GM18520 (cell line): ENCODE data around the gene PGAP3.
A peak's percentile ranks its signal among the peaks of the same experiment; 100 is the strongest.

Experiments
- ATAC-seq: cut with Tn5 transposase; IDR thresholded peaks from one replicate; pipeline ENCODE4 v1.9.1; 2021; ENCODE audit not compliant: unreplicated experiment

Gene PGAP3

DNA sequence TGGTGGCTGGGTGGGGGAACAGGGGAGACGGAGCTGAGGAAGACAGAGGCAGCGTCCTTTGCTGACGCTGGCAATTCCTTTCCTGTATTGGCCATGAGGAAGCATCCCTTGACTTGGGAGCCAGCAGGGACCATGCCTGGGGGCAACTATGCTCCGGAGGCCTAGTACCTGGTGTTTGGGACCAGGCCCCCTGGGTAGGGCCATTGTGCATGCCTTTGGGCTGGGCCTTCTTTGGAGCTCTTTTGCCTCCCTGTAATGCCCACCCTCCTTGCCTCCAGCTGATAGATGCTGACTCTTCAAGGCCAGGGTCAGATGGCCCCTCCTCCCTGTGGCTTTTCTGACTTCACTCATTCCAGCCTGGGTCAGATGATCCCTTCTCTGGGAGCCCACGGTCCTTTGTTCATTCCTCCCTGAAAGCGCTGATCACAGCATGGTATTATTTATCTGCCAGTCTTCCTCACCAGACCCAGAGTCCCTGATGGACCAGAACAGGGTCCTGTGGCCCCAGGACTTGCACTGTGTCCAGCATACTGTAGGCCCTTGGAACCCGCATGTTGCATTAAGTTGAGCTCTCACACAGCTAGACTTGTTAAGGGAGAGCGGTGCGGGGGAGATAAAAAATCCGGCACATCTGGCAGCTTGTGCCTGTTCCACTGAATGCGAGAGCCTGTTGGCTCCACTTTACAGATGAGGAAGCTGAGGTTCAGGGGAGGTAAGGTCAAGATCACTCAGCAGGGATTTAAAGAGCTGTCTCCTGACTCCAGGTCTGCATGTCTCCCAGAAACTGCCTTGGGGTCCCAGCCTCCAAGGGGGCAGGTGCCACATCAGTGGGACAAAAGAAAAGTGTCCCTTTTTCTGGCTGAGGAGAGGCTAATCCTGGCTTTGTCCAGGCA is 48.0 kb downstream of the PGAP3 start:
- ATAC-seq: no peak

- ATAC-seq: no peak
Observed at GRCh38 chr17:39639043-39639442, 48.8 kb downstream of the PGAP3 start.

GRCh38 chr17:39638317-39638716 is 49.5 kb downstream of the PGAP3 start:
- ATAC-seq: no peak

DNA sequence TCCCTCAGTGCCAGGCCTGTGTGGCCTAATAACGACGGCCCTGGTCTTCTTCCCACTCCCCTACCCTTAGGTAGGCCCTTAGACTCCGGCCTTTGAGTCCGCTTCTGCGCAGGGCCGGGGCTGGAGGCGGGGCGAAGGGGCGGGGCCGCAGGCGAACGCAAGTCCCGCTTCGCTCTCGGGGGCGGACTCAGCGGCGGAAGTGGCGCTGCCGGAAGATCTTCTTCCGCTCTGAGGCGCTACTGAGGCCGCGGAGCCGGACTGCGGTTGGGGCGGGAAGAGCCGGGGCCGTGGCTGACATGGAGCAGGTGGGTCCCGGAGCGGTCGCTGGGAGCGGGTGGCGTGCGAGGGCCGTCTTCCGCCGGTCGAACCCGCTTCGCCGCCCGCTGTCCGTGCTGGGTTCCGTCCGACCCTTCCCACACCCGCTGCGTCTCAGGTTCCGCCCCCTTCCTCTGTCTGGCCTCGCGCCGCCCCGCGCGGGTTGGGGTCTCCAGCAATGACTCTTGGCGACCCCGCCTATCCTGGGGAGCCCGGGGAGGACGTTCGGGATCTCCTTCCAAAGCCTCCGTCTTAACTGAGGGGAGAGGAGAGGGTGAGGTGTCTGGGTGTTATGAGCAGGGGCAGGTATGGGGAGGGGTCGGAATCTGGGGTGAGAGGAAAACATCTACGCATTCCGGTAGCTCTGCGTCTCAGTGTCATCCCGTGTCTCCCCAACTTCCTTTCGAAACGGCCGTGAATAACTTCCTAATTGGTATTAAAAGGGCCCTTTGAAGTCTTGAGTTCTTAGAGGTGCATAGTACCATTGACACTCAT is 50.7 kb downstream of the PGAP3 start, which contains the start of gene STARD3:
Gene STARD3 (plus strand): TSS at position 218 of the 810 bp plus-strand sequence. CDS start 16,388 bp downstream, outside the sequence.
- peak; percentile 58 for ATAC-seq

DNA sequence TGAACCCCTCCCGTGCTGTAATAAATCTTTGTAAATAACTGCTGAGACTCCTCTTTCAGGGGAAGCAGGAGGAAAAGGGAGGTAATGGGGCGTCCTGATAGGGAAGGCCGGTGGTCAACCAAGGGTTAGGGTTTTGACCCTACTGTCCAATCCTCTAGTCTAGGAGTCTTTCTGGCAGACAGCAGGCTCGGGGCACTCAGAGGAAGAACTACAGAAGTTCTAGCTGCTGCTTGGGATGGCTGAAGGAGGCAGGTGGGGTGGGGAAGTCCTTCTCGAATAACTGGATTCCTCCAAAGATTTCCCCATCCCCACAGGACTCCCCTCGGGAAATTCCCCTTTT is 51.3 kb downstream of the PGAP3 start:
- no peak for ATAC-seq

DNA sequence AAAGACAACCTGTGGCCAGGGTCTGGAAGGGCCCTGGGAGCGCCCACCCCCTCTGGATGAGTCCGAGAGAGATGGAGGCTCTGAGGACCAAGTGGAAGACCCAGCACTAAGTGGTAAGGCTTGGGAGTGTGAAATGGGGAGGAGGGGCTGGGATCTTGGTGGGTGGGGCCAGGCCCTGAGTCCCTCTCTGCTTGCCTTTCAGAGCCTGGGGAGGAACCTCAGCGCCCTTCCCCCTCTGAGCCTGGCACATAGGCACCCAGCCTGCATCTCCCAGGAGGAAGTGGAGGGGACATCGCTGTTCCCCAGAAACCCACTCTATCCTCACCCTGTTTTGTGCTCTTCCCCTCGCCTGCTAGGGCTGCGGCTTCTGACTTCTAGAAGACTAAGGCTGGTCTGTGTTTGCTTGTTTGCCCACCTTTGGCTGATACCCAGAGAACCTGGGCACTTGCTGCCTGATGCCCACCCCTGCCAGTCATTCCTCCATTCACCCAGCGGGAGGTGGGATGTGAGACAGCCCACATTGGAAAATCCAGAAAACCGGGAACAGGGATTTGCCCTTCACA is 52.2 kb downstream of the PGAP3 start:
- ATAC-seq: no peak

DNA sequence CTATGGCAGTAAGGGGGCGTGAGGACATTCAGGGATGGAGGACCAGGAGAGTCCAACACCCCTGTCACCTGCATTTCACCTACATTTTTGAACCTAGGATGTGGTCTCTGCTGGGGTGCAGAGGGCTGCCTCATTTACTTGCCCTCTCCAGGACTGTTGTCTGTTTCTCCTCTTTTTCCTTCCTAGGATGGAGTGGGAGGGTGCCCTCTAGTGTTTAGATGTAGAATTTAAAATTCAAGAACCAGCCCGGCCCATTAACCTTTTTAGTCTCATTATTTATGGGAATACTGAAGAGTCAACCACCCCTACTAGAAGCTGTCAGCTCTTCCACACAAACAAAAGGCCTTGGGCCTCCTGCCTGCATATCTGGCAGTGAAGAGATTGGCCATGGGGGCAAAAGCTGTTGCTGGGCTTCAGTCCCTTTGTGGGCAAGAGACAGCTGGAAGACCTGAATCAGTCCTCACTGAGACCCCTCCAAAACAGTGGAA is 53.4 kb downstream of the PGAP3 start:
- no peak for ATAC-seq

GRCh38 chr17:39633570-39634183 is 54.2 kb downstream of the PGAP3 start:
- ATAC-seq: no peak

DNA sequence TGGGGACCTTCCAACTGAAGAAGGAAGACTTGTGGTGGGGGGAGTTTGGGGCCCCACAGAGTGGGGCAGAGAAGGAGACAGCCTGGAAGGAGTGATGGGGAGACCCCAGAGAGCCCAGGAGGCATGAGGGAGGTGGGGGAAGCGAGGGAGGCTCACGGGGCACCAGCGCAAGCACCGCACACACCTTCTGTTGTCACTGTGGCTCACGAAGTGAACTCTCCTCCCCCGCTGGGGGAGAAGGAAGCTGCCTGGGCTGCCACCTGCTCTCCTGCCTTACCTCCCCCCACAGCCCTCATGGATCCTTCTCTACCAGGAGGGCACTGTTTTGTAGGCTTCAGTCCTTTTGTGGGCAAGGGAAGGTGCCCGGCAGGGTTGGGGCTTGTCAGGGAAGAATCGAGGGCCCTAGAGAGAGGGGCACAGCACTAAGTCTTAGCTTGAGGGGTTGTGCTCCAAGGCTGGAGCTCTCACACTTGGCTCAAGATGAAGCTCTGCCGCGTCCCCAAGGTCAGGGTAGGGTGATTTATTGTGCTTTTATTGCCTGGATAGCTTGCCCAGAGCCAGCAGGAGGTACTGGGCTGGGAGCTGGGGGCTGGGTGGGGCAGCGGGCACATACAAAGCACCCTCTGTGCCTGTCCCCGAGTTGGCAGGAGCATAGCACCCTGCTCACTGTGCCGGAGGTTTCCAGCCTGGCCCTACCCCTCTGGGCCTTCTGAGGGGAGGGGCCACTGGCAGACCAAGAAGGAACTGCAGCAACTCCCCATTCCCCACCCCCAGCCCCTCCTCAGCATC is 55.5 kb downstream of the PGAP3 start:
- ATAC-seq: no peak

DNA sequence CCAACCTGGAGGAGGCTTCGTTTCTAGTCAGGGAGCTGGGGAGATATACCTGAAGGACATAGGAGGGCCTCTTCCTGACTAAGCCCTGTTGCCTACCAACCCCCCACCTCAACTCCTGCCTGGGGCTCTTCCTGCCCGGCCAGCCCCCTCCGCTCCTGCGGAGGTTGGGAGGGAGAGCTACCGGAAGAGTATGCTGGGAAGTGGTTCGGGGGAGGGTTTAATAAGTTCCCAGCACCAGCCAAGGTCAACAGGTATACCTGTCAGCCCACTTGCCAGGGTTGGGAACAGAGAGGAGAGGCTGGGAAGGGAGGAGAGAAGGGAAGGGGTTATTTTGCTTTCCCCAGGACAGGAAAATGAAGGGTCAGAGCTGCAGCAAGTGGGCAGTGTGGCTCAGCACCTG is 56.5 kb downstream of the PGAP3 start:
- no peak for ATAC-seq

GRCh38 chr17:39629898-39630297 is 58.0 kb downstream of the PGAP3 start:
- ATAC-seq: no peak

DNA sequence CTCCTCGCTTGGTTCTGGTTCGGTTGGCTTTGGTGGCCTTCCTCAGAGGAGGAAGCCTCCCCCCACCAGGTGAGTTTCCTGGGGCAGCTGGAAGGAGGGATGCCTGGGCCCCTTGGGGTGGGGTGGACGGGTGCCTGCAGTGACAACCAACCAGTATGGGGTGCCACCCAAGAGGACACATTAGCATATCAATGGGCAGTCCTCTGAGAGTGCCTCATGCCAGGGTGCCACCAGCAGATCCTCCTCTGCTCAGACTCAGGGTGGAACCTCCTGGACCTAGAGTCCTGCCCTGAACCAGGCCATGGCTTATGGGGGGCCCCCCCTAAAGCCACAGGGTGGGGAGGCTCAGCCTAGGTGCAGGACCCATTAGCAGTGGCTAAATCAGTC is 58.4 kb downstream of the PGAP3 start:
- ATAC-seq: no peak

DNA sequence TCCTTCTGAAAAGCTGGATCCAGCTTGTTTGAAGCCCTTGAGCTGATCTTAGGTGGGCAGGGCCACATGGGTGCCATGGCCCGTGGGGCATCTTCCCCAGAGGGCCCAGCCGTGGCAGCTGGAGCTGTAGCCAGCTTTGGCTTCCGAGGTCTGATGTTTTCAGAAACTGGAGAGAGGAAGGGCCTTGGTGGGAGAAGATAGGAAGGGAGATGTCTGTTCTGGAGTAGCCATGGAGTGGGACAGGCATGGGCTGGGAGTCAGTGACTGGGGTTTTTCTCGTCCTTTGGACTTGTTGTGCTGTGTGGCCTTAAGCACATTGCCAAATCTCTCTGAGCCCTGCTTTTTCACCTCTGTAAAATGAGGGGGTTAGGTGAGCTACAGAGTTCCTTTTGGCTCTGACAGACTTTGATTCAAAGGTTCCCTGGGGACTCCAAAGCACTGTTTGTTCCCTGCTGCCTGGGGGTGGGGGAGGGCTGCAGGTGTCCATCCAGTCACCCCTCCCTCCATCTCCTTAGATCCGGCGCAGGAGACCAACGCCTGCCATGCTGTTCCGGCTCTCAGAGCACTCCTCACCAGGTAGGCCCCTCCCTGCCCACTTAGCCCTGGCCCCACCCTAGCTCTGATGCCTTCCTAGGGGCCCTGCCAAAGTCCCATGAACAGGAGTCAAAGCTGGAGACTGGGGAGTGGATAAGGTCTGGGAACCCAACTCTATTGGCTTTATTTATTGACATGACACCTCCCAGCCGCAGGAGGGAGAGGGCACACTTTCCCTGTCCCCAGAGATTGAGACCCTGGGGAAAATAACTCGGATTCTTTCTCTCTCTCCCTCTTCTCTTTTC is 59.0 kb downstream of the PGAP3 start:
- no peak for ATAC-seq

DNA sequence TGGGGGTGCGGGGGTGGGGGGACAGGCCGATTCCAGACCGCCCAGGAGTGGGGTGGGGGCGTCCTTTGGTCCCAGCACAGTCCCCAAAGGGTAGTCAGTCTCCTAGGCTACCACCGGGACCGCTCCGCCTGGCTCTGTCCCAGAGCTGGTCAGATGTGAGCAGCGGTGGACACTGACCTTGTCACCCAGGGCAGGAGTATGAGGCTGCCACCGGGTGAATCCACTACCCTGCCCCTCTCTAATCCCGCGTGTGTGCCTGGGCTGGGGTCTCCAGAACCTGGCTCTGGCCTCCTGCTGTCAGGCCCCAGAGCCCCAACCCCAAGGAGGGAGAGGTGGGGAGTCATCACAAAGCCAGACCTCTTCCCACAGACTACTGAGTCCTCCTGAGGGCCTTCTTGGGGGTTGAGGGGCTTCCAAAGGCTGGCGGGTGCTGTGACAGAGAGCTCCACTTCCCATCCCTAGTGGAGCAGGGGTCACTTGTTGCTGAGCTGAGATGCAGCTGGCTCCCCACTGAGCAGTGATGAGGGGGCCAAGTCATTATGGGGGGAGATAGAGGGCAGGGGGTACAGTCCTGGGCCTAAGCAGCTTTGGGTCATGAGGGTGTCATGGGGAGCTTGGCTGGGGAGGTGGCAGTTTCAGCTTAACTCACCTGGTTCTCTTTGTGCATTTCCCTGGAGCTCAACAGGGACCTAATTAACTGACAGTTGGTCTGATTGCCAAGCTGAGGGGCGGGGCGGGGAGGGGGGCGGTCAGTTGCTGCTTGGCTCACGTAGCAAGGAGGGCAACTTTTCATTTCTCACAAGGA is 59.9 kb downstream of the PGAP3 start:
- ATAC-seq: no peak

DNA sequence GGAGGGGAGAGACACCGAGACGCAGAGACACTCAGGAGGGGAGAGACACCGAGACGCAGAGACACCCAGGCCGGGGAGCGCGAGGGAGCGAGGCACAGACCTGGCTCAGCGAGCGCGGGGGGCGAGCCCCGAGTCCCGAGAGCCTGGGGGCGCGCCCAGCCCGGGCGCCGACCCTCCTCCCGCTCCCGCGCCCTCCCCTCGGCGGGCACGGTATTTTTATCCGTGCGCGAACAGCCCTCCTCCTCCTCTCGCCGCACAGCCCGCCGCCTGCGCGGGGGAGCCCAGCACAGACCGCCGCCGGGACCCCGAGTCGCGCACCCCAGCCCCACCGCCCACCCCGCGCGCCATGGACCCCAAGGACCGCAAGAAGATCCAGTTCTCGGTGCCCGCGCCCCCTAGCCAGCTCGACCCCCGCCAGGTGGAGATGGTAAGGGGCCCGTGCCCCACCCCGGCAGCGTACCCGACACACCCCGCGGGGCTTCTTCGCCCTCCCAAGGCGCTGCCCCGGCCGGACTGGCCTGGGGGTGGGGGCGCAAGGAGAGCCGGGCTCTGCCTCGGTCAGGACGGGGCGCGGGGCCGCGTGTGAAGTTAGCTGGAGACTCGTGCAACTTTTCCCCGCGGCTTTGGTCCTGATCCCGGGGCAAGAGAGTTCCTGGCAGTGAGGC is 60.7 kb downstream of the PGAP3 start:
- no peak for ATAC-seq

- no peak for ATAC-seq
Observed at GRCh38 chr17:39626171-39627046, 61.4 kb downstream of the PGAP3 start, which contains the start of gene PPP1R1B. PPP1R1B (plus strand) TSS chr17:39626952; CDS start chr17:39627393, 441 bp downstream.

DNA sequence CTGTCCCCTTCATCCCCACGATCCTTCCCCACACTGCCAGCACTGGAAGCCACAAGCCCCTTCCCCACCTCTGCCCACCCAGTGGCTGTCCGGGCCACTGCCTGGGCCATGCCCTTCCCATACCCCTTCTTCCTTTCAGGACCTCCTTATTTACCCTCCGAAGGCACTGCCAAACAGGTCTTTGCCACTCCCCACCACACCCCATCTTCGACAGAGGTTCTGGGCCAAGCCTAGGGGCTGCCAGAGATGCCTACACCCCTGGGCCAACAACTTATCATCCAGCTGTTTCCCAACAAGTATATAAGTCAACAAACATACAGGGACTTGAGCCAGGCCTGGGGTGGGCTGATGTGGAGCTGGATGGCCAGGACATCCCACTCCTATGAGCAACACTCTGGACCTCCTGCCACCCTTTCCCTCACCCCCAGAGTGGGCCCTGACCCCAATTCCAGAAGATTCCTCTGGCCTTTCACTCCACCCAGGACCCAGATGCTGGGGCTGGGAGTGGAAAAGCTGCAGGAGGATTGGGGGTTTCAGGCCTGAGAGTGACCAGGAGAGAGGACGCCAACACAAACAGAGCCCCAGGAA is 62.6 kb downstream of the PGAP3 start:
- ATAC-seq: no peak
